GM12875 (cell line): Measurements from ENCODE around the gene CCDC88B.

ENCODE experiments used
- H3K4me3 ChIP-seq: one replicate; pipeline ENCODE4 v1.5.1; 2011; ENCODE audit warnings: low read depth, low read length, control low read depth
- TF ChIP-seq, protein P1 (sequence below): IDR thresholded peaks from 2 replicates; pipeline ENCODE4 v1.5.1; 2011; ENCODE audit warnings: low read depth, mild to moderate bottlenecking, control low read depth, inconsistent platforms, low read length, moderate library complexity, borderline replicate concordance; ENCODE audit not compliant: insufficient read depth

Gene CCDC88B

DNA sequence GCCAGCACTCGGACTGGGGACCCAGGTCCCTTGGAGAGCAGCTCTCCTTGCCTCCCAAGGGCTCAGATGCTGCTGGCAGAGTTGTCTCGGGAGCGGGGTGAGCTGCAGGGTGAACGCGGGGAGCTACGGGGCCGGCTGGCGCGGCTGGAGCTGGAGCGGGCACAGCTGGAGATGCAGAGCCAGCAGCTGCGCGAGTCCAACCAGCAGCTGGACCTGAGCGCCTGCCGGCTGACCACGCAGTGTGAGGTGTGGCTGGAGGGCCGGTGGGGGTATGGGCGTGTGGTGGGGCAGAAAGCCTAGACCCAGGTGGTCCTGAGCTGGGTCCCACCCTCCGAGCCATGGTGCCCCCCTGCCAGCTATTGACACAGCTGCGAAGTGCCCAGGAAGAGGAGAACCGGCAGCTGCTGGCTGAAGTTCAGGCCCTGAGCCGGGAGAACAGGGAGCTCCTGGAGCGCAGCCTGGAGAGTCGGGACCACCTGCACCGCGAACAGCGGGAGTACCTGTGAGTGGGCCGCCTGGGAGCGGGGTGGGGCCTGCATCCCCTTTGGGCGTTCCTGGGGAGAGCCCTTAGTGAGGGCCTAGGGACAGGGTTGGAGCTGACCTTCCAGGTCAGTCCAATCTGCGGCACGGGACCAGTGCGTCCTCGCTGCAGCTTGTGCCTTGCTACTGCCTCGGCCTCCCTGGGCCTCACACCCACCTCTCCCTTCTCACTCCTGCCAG lies 13.2 kb downstream of the CCDC88B start:
- H3K4me3 ChIP-seq = no peak overlapping the region
- TF ChIP-seq, protein P1, sequence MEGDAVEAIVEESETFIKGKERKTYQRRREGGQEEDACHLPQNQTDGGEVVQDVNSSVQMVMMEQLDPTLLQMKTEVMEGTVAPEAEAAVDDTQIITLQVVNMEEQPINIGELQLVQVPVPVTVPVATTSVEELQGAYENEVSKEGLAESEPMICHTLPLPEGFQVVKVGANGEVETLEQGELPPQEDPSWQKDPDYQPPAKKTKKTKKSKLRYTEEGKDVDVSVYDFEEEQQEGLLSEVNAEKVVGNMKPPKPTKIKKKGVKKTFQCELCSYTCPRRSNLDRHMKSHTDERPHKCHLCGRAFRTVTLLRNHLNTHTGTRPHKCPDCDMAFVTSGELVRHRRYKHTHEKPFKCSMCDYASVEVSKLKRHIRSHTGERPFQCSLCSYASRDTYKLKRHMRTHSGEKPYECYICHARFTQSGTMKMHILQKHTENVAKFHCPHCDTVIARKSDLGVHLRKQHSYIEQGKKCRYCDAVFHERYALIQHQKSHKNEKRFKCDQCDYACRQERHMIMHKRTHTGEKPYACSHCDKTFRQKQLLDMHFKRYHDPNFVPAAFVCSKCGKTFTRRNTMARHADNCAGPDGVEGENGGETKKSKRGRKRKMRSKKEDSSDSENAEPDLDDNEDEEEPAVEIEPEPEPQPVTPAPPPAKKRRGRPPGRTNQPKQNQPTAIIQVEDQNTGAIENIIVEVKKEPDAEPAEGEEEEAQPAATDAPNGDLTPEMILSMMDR = no peak

DNA sequence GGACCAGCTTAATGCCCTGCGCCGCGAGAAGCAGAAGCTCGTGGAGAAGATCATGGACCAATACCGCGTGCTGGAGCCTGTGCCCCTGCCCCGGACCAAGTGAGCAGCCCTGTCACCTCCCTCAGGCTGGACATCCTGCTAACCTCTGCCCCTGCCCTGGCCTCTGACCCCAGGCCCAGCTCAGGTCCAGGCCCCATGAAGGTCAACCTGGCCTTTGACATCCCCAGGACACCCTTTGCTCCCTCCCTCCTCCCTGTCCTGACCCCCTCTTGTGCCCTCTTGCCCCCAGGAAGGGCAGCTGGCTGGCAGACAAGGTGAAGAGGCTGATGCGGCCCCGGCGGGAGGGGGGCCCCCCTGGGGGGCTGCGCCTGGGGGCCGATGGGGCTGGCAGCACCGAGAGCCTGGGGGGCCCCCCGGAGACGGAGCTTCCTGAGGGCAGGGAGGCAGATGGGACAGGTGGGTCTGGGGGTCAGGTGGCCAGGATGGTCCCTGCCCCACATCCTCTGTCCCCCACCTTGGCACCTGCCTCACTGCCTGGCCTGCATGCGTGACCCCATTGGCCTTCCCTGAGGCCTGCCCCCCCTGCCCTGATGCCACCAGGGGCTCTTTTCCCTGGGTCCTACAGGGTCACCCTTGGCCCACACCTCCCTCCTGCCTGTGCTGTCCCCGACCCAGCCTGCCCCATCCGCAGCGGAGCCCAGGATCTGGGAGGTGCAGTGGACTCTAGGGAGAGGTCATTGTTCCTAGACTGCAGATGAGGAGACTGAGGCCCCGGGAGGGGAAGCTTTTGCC lies 13.9 kb downstream of the CCDC88B start:
- no peak overlapping the region for H3K4me3 ChIP-seq
- TF ChIP-seq, protein P1 = no peak

DNA sequence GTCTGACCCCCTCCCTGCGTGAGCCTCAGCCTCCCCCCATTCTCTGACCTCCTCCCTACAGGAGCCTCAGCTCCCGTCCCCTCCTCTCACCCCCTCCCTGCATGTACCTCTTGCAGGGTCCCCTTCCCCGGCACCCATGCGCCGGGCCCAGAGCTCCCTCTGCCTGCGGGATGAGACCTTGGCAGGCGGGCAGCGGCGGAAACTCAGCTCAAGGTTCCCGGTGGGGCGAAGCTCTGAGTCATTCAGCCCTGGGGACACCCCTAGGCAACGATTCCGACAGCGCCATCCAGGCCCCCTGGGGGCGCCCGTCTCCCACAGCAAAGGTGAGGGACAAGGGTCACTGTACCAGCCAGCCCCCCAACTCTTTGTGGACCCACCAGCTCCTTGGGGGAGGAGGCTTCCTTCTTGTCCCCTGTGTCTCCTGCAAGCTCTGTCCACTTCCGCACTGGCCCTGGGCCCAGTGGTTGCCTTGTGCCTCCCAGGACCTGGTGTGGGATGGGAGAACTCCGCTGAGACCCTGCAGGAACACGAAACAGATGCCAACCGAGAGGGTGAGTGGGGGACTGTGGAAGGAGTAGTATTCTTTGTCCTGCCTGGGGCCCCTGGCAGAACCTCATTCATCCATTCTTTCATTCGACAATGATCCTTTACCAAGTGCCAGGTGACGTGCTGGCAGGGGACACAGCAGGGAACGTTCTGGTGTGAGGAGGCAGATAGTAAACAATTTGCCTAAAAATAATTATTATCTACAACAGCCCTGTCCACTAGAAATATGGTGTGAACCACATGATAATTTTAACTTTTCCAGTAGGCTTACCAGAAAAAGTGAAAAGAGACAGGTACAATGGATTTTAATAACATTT lies 15.3 kb downstream of the CCDC88B start:
- no peak overlapping the region for H3K4me3 ChIP-seq
- TF ChIP-seq, protein P1 = peak; percentile 58

DNA sequence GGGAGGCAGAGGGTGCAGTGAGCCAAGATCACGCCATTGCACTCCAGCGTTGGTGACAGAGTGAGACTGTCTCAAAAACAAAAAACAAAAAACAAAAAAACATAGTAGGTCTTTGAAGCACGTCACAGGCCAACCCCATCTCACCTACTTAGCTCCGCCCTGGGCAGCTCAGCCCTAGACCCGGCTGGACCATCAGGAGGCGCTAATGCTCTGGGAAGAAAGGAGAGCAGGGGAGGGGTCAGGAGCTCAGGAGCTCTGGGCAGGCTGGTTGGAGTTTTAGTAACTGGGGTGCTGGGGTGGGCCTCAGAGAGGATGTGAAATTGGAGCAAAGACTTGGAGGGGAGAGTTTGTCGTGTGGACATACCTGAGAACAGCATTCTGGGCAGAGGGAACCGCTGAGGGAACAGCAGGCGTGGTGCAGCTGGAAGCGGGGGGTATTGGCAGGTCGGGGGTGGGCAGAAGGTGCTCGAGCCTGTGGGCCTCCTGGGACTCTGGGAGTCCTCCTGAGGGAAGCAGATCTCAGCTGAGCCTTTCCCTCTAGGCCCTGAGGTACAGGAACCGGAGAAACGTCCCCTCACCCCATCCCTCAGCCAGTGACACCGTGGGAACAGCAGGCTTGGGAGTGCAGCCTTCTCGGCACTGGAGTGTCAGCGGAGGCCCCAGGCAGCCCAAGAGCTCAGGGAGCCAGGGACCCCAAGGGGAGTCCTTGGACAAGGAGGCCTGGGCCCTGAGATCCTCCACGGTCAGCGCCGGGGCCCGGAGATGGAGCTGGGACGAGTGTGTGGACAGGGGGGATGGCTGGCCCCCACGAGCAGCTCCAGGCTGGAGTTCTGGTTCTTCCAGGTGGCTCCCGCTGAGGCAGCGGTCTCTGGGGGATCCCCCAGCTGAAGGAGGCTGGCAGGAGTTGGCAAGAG lies 16.8 kb downstream of the CCDC88B start:
- TF ChIP-seq, protein P1 = peak; percentile 42; the same call in 1 of the 2 replicates
- H3K4me3 ChIP-seq = no peak overlapping the region

DNA sequence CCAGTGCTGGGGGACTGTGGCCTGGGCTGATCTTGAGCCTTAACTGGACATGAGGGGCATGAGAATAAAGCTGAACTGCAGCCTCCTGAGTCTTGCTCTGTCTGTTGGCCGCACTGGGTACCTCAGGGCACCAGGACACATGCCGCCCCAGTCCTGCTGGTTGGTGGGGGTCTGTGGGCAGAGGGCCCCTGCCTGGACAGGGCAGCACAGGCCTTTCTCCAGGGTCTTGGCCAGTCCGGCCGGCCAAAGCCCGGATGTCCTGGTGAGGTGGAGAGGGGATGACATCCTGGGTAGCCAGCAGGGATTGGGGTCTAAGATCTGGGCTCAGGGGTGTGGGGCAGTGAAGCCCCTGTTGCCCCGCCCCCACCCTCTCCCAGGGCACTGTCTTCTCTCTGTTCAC lies 17.4 kb downstream of the CCDC88B start:
- no peak overlapping the region for H3K4me3 ChIP-seq
- TF ChIP-seq, protein P1 = no peak

DNA sequence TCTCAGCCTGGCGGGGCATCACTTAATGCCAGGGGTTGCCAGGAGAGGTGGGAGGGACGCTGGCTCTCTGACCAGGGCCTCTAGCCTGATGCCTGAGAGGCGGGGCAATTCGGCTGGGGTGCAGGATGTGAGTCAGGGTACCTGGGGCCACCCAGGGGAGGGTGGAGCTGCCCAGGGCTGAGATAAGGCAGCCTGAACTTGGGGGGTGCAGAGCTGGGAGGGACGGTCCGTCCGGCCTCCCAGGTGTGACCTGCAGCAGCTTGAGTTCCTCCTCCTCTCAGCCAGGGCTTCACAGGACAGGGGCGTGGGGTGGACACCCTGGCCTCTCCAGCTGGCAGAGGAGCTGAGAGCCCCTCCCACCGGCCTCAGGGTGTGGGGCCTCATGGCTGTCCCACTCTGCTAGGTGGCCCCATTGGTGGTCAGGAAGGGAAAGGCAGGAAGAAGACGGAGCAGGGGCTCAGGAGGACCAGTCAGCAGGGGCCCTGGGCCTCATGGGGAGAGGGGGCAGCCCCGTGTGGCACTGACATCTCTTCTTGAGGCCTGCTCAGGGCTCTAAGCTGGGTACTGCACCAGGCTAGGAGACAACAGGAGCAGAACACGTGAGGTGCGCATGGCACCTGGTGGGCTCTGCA lies 18.0 kb downstream of the CCDC88B start:
- TF ChIP-seq, protein P1 = no peak
- H3K4me3 ChIP-seq = no peak overlapping the region
